EL (cell line): ENCODE data around the gene SLC16A1.
"Not testable (repeated sequence)": the region's sequence is repeated elsewhere in the genome, so short reads cannot be mapped to it uniquely, and the experiment has no call there.

Experiments used
- DNase-seq: peaks from one replicate; pipeline ENCODE4 v3.0.0-alpha.2; 2016

The SLC16A1 gene

DNA sequence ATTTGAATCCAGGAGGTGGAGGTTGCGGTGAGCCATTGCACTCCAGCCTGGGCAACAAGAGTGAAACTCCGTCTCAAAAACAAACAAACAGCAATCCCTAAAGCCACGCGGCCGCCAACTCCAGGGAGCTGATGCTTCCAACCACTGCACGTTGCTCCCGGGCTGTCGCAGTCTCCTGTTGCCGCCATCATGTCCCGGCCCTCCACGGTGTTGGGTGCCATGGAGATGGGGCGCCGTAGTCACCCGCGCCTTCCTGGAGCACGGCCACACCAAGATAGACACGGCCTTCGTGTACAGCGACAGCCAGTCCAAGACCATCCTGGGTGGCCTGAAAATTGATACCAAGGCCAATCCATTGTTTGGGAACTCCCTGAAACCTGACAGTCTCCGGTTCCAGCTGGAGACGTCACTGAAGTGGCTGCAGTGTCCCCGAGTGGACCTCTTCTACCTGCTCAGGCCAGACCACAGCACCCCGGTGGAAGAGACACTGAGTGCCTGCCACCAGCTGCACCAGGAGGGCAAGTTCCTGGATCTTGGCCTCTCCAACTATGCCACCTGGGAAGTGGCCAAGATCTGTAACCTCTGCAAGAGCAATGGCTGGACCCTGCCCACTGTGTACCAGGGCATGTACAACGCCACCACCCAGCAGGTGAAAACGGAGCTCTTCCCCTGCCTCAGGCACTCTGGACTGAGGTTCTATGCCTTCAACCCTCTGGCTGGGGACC is 32.6 kb downstream of the SLC16A1 start:
- DNase-seq: no peak

DNA sequence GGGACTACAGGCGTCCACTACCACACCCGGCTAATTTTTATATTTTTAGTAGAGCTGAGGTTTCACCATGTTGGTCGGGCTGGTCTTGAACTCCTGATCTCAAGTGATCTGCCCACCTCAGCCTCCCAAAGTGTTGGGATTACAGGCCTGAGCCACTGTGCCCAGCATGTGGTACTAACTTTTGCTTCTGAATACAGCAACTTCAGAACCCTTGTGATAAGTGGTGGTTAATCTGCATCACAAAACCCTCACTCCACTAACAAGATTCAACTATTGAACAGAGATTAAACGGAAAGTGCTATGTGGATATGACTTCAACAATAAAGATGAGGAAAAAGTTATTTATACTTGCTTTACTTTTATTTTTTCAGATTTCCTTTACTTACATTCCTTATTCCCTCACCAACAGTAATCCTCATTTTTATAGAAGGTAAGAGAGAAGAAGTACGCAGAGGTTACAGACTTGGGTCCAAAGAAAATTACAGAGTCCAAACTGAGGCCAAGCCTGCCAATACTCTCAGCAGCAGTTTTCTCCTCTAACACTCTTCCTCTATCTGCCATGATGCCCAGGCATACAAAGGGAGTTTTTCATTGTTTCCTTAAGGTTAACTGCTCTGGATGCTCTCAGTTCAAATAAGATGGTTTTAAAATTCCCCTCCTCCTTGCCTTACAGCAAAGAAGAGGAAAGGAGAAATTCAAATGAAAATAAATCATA is 44.3 kb downstream of the SLC16A1 start:
- no peak for DNase-seq

DNA sequence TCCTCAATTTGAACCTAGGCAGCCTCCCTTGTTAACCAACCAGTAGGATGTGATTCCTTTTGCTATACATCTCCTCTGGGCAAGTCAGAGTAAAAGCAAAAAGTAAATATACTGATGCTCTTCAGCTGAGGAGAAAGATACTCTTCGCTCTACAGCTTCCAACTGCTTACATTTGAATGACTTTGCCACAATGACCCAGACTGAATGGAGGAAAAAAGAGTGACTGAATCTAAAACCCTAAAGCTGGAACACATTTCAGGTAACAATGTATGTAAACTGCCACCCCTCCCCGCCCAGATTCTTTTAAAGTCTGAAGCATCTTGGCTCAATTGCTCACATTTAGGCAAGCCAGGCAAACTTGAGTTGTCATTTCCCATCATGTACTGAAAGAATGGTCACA is 46.1 kb downstream of the SLC16A1 start:
- no peak for DNase-seq

- no peak for DNase-seq
Observed at GRCh38 chr1:112906150-112906698, 49.8 kb downstream of the SLC16A1 start.

GRCh38 chr1:112905395-112906149 is 50.4 kb downstream of the SLC16A1 start:
- DNase-seq: peak; percentile 24

GRCh38 chr1:112904831-112905261 is 51.1 kb downstream of the SLC16A1 start:
- no peak for DNase-seq

DNA sequence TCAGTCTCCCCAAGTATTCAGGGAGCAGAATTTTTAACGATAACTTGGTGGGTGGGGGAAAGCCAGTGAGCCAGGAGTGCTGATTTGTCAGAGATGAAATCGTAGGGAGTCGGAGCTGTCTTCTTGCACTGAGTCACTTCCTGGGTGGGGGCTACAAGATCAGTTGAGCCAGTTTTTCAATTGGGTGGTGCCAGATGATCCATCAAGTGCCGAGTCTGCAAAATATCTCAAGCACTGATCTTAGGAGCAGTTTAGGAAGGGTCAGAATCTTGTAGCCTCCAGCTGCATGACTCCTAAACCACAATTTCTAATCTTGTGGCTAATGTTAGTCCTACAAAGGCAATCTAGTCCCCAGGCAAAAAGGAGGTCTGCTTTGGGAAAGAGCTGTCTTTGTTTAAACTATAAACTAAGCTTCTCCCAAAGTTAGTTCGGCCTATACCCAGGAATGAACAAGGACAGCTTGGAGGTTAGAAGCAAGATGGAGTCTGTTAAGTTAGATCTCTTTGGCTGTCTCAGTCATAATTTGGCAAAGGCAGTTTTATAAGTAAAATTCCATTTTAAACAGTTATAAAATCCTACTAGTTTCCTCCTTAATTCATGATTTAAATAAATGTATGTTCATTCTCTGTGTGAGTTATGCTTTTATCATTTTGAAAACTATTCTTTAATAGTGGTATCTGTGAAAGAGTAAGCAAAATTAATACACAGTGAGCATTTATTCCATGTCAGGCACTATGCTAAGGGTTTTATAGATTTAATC is 51.7 kb downstream of the SLC16A1 start:
- DNase-seq: peak; percentile 97

DNA sequence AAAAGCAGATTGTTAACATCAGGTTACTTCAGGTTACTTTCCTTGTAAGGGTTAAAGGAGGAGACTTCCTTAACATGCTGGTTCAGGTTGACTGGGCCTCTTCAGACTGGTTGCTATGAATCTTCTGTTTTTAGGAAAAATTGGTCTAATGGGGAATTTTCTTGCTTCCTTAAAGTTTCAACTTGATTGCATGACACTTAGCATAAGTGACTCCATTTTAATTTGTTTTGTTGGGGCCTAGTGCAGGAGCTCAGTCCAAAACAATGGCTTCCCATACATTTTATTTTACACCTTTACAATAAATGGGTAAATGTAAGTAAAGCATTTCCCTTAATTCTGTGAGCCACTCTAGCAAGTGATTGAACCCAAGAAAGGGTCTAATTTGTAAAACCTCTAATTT is 53.8 kb downstream of the SLC16A1 start:
- no peak for DNase-seq

- no peak for DNase-seq
Observed at GRCh38 chr1:112901387-112901786, 54.6 kb downstream of the SLC16A1 start.

GRCh38 chr1:112896783-112897182 is 59.2 kb downstream of the SLC16A1 start:
- no peak for DNase-seq

GRCh38 chr1:112894561-112895011 is 61.4 kb downstream of the SLC16A1 start:
- no peak for DNase-seq

DNA sequence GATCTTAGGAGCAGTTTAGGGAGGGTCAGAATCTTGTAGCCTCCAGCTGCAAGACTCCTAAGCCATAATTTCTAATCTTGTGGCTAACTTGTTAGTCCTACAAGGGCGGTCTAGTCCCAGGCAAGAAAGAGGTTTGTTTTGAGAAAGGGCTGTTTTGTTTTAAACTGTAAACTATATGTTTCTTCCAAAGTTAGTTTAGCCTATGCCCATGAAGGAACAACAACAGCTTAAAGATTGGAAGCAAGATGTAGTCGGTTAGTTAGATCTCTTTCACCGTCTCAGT is 62.0 kb downstream of the SLC16A1 start:
- DNase-seq: no peak

DNA sequence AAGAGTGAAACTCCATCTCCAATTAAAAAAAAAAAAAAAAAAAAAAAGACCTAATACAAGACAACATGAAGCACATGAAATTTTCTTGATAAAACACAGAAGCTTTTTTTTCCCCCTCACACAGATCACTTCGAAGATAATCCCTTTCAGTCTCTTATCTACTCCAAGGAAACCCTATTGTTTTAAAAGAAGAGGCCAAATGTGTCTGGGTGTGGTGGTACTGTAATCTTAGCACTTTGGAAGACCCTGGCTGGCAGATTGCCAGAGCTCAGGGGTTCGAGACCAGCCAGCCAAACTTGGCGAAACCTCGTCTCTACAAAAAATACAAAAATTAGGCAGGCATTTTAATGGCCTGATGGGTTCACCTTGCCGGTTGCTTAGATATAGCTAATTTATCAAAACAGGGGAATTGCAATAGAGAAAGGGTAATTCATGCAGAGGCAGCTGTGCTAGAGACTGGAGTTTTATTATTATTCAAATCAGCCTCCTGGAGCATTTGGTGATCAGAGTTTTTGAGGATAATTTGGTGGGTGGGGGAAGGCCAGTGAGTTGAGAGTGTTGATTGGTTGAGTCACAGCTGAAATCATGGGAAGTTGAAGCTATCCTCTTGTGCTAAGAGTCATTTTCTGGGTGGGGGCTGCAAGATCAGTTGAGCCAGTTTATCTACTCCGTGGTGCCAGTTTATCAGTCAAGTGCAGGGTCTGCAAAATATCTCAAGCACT is 62.5 kb downstream of the SLC16A1 start:
- DNase-seq: no peak

DNA sequence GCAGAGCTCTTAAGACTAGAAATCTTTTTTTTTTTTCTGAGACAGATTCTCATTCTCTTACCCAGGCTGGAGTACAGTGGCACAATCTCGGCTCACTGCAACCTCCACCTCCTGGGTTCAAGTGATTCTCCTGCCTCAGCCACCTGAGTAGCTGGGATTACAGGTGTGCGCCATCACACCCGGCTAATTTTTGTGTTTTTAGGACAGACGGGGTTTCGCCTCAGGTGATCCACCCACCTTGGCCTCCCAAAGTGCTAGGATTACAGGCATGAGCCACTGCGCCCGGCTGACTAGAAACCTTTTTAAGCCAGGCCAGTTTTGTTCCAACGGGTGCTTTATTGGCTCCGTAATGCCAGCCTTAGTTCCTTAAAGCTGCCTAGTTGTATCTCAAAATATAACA is 66.1 kb downstream of the SLC16A1 start:
- DNase-seq: not testable (repeated sequence)

- DNase-seq: no peak
Observed at GRCh38 chr1:112889052-112889768, 66.8 kb downstream of the SLC16A1 start.

DNA sequence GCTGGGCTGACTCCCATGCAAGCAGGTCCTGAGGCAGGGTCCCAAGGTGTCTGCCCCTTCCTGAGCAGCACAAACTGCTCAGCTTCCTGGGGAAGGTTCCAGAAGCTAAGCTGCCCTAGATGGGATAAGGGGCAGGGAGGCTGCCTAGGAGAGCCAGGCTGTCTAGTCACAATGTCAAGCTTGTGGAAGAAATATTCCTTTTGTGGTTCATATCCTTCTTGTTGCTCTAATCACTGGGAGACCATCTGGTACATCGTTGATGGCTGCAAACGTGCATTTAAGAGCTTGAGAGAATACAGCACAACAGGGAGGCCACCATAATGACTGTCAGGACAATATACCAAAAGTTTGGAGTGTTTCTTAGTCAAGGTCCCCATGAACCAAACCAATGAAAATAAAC is 67.4 kb downstream of the SLC16A1 start:
- DNase-seq: no peak

DNA sequence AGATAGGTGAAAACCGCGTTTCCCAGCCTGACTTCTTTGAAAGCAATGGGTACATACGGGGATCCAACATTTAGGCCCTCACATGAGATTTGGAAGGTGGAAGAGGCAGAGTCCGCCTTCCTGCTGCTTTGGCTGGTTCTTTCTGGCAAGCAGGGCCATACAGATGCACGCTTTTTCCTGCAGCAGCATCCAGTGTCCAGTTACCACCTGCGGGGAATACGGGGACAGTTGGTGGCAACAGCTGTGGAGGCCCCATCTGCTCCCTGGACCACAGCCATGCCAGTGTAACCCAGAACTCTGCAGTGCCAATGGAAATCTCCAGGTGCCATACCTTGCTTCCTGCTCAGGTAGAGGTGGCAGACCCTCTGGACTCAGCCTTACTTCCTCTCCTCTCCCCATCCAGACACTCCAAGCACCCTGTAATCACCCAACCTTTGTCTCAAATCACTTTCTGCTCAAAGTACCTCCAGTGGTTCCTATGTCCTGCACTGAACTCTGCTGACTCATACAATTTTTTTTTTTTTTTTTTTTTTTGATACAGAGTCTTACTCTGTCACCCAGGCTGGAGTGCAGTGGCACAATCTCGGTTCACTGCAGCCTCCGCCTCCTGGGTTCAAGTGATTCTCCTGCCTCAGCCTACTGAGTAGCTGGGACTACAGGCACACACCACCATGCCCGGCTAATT is 68.3 kb downstream of the SLC16A1 start:
- DNase-seq: no peak

DNA sequence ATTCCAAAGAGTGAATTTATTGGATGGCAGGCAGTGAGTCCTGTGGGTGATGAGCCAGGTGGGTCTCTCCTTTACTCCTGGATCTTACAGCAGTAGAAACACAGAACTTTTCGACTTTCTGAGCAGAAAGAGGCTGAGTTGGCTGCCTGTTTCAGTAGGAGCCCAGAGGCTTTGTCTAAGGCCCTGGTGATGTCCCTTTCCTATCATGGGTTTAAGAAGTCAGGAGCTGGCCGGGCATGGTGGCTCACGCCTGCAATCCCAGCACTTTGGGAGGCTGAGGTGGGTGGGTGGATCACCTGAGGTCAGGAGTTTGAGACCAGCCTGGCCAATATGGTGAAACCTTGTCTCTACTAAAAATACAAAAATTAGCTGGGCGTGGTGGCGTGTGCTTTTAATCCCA is 71.0 kb downstream of the SLC16A1 start:
- DNase-seq: not testable (repeated sequence)

DNA sequence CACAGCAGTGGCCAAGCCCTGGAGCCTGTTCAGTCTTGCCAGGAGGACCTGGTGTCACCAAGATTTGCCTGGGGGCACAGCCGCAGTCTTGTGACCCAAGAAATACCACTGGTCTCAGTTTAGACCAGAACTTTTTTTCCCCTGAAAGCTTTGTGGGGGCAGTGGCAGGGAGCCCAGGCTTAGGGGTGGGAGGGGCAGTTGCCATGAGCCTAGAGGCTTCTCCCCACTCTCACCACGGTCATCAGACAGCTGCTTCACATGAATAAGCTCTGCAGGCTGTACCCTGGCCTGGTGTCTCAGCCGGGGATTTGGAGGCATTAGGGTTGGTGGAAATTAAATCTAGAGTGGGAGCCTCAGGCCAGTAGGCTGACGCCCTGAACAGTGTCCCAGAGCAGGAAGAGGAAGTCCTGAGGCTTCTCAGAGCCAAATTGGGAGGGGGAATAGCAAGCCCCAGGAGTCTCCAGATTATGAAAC is 73.7 kb downstream of the SLC16A1 start:
- no peak for DNase-seq

DNA sequence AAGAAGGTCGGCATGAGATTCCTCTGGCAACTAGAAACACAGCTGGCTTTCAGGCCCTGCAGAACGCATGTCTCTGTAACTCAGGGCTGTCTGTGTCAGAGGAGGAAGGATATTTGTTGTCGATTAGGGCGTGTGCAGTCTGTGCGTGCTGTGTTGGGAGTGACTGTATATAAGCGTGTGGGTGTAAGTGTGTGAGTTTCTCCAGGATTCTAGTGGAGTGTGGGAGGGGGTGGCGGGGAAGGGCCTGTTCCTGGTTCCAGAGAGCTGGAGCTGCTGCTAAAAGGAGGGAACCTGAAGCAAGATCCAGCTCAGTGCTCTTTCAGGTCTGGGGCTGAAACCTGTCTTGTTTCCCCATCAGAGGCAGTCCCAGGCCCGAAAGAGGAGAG is 74.3 kb downstream of the SLC16A1 start:
- no peak for DNase-seq

DNA sequence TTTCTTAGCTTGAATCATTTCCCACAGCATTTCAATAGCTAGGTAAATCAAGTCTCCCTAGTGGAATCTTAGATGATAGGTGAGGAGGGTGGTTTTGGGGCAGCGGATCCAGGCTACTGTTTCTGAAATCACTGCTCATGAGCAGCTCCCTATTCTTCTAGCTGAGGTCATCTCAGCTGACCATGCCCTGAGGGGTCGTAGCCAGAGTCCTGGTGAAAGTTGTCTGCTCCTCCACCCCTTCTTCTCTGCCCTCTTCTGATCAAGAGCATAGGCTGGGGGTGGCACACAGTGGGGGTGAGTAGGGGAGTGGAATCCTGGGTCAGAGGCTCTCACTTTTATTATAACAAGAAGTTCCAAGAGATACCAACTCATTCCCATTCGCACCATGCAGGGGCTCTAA is 76.2 kb downstream of the SLC16A1 start:
- DNase-seq: no peak
